ENCODE measurements around the gene MRPS34.
"Not testable (repeated sequence)": the region's sequence is repeated elsewhere in the genome, so short reads cannot be mapped to it uniquely, and the experiment has no call there.

MRPS34 gene

GRCh38 chr16:1772908-1773702, at the start of gene MRPS34:
MRPS34 (minus strand) TSS chr16:1773134; CDS start chr16:1773119, 15 bp downstream.
- peak; percentile 78 for DNase-seq

- no peak for DNase-seq
Observed at GRCh38 chr16:1821861-1822611, 49.1 kb upstream of the MRPS34 start.

- no peak for DNase-seq
Observed at GRCh38 chr16:1820946-1821290, 48.0 kb upstream of the MRPS34 start.

DNA sequence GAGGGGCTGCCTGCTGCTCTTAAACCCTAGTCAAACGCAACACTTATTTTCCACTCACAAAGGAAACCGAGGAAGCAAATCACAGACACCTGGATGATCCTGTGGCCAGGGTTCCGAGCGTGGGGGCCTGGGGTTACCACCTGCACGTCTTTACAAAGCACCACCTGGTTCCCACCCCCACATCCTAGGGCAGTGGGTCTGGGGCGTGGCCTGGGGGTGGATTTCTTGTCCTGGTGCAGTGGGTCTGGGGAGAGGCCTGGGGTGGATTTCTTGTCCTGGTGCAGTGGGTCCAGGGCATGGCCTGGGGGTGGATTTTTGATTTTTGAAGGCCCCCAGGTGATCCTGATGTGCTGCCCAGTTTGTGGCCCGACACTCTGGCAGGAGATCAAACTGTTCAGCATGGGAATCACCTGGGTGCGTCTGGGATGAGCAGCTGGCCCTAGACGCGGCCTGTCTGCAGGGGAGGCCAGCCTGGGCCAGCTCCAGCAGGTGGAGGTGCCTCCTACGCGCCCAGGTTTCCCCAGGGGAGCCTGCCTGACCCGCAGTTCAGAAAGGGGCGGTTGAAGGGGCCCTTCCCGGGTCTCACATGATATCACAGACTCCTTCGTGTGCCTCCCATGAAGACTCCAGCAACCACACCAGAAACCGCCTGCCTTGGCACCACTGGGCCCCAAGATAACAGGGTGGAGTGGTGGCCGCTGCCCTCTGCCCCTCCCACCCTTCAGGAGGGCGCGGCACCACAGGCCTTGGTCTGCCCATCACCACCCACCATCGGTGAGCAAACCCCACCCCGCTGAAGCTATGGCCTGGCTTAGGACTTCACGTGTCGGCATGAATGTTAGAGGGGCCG, 47.4 kb upstream of the MRPS34 start:
- no peak for DNase-seq

- DNase-seq = no peak
Observed at GRCh38 chr16:1819611-1820010, 46.7 kb upstream of the MRPS34 start.

DNA sequence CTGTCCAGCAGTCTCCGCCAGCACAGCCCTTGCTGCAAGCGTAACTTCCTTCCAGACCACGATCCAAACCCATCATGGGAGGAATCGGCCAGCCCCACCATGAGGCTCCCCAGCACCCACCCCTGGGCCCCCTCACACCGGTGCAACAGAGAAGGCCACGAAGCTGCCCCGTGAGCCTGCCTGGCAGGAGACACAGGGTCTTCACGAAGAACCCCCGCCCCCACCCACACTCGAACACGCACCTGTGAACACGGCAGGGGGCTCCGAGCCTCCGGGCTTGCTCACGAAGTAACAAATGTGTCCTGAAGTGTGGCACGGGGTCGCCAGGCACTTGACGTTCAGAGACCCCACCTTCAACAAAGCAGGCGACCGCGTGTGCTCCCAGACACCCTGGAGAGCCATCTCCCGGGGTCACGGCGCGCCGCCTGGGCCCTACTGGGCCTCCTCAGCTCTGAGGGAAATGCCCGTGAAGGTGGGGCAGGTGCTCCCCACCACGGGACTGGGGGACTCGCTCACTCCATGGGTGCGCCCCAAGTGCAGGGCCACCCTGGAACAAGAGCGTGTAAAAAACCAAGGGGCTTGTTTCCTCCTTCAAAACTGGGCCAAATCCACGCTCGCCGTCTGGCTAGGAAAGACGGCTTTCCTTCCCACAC, 46.1 kb upstream of the MRPS34 start:
- no peak for DNase-seq

- DNase-seq = no peak
Observed at GRCh38 chr16:1818204-1818872, 45.4 kb upstream of the MRPS34 start.

GRCh38 chr16:1817716-1818115, 44.8 kb upstream of the MRPS34 start:
- no peak for DNase-seq

DNA sequence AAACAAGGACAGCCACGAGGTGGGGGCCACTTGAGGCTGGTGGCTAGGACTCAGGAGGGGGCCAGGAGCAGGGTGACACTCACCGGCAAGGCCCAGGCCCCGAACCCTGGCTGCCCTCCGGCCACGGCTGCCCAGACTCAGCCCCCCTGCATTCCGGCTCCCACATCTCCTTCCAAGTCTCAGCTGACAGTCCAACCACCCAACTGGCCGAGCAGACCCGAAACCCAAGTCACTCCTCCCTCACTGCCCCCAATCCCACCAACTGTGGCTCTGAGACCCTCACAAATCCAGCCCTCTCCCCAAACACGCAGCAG, 44.3 kb upstream of the MRPS34 start:
- no peak for DNase-seq

GRCh38 chr16:1816396-1817275, 43.7 kb upstream of the MRPS34 start:
- DNase-seq = no peak

GRCh38 chr16:1815461-1815860, 42.5 kb upstream of the MRPS34 start:
- no peak for DNase-seq

DNA sequence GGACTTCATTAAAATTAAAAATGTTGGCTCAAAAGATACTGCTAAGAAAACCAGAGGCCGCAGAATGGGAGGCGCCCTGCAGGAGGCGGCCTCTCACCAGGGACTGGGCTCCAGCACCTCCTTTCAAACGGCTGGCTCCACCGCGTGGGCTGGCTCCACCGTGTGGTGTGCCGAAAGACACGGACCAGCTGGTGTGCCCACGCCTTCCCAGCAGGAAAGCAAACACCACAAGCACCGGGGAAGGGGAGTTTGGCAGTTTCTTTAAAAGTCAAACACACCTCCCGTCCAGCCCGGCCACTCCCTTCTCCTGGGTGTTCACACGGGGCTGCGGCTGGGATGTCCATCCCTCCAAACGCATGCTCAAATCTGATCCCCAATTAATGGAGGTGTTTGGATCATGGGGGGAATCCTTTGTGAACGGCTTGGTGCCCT, 39.8 kb upstream of the MRPS34 start:
- peak; percentile 93 for DNase-seq

GRCh38 chr16:1810536-1810935, 37.6 kb upstream of the MRPS34 start:
- no peak for DNase-seq

GRCh38 chr16:1810106-1810505, 37.2 kb upstream of the MRPS34 start:
- no peak for DNase-seq

- DNase-seq = no peak
Observed at GRCh38 chr16:1809281-1809801, 36.4 kb upstream of the MRPS34 start.

- DNase-seq = no peak
Observed at GRCh38 chr16:1808691-1809090, 35.8 kb upstream of the MRPS34 start.

DNA sequence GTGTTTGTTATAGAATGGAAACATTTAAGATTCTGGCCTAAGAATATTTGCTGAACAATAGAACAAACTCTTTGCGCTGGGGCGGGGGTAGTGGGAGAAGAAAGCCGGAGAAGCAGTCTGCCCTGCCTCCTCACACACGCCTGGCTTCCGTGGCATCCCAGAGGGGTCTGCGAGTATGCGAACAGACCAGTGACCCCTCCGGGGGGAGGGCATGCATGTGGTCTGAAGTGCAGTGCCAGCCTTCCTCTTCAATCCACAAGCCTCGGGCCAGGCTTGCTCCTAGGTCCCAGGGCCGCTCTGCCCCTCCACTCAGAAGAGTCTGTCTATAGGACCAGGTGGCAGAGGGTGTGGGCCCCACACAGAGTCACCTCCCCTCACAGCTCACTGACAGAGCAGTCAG, 34.7 kb upstream of the MRPS34 start:
- no peak for DNase-seq

GRCh38 chr16:1800701-1801100, 27.8 kb upstream of the MRPS34 start:
- no peak for DNase-seq

DNA sequence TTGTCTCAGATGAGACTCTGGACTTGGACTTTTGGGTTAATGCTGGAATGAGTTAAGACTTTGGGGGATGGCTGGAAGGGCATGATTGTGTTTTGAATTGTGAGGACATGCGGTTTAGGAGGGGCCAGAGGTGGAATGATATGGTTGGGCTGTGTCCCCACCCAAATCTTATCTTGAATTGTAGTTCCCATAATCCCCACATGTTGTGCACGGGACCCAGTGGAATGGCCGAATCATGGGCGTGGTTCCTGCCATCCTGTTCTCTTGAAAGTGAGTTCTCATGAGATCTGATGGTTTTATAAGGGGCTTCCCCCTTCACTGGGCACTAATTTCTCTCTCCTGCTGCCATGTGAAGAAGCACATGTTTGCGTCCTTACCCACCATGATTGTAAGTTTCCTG, 26.3 kb upstream of the MRPS34 start:
- not testable (repeated sequence) for DNase-seq

DNA sequence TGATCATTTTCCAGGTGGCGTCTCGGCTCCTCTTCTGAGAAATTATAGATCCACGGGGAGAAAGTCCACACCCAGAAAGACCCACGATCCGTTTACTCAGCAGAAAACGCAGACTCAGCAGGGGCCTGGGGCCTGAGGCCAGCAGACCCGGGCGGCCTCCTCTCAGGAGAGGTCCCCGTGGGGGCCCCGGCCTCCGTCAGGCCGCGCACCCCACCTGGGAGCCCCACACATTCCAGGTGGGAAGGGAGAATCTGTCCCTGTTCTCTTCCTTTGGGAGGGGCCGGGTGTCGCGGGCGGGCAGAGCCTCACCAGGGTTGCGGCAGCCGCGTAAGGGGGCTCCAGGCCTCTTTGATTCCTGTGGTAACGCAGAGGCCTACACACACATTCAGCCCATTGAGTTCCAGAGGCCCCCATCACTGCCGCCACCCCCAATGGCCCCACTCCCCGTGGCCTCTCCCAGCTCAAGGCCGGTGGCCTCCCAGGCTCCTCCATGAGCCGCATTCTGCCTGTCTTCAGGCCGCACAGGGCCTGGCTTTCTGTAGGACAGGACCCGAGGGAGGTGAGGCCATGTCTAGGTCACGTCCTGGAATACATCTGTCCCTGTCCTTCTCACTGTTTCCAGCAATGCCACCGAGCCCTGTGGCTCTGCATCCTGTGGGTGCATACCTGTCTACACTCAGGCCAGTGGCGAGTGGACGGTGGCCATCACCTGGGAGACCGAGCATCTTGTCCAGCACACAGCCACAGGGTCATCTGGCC, 22.2 kb upstream of the MRPS34 start:
- DNase-seq = no peak
